VCaP (cell line): ENCODE data around the gene ABCF1.
"Not testable (repeated sequence)": the region's sequence is repeated elsewhere in the genome, so short reads cannot be mapped to it uniquely, and the experiment has no call there.

ENCODE experiments used
- H3K27ac ChIP-seq: fragments of 450-650 bp; 2 replicates; pipeline ENCODE4 v1.5.1; 2017
- TF ChIP-seq, protein P1 (sequence below): fragments of 450-650 bp; conservative IDR thresholded peaks from 2 replicates; pipeline ENCODE4 v1.5.1; 2017; ENCODE audit warnings: mild to moderate bottlenecking, moderate library complexity

ABCF1 gene

GRCh38 chr6:30571075-30571761, at the start of gene ABCF1:
ABCF1 (plus strand) TSS chr6:30571442; CDS start chr6:30571488, 46 bp downstream.
- TF ChIP-seq, protein P1, sequence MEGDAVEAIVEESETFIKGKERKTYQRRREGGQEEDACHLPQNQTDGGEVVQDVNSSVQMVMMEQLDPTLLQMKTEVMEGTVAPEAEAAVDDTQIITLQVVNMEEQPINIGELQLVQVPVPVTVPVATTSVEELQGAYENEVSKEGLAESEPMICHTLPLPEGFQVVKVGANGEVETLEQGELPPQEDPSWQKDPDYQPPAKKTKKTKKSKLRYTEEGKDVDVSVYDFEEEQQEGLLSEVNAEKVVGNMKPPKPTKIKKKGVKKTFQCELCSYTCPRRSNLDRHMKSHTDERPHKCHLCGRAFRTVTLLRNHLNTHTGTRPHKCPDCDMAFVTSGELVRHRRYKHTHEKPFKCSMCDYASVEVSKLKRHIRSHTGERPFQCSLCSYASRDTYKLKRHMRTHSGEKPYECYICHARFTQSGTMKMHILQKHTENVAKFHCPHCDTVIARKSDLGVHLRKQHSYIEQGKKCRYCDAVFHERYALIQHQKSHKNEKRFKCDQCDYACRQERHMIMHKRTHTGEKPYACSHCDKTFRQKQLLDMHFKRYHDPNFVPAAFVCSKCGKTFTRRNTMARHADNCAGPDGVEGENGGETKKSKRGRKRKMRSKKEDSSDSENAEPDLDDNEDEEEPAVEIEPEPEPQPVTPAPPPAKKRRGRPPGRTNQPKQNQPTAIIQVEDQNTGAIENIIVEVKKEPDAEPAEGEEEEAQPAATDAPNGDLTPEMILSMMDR = no peak
- H3K27ac ChIP-seq = peak within 1 kb of the TSS; percentile 87

GRCh38 chr6:30521952-30522351, 49.3 kb upstream of the ABCF1 start:
- H3K27ac ChIP-seq = not testable (repeated sequence)

DNA sequence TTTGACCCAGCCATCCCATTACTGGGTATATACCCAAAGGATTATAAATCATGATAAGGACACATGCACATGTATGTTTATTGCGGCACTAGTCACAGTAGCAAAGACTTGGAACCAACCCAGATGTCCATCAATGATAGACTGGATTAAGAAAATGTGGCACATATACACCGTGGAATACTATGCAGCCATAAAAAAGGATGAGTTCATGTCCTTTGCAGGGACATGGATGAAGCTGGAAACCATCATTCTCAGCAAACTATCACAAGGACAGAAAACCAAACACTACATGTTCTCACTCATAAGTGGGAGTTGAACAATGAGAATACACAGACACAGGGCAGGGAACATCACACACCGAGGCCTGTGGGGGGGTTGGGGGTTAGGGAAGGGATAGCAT, 44.8 kb upstream of the ABCF1 start:
- H3K27ac ChIP-seq = not testable (repeated sequence)

- not testable (repeated sequence) for H3K27ac ChIP-seq
These were observed 41.8 kb upstream of the ABCF1 start for GRCh38 chr6:30529349-30529875.

GRCh38 chr6:30530014-30530413, 41.2 kb upstream of the ABCF1 start:
- H3K27ac ChIP-seq = no peak overlapping the region
- TF ChIP-seq, protein P1 = no peak

DNA sequence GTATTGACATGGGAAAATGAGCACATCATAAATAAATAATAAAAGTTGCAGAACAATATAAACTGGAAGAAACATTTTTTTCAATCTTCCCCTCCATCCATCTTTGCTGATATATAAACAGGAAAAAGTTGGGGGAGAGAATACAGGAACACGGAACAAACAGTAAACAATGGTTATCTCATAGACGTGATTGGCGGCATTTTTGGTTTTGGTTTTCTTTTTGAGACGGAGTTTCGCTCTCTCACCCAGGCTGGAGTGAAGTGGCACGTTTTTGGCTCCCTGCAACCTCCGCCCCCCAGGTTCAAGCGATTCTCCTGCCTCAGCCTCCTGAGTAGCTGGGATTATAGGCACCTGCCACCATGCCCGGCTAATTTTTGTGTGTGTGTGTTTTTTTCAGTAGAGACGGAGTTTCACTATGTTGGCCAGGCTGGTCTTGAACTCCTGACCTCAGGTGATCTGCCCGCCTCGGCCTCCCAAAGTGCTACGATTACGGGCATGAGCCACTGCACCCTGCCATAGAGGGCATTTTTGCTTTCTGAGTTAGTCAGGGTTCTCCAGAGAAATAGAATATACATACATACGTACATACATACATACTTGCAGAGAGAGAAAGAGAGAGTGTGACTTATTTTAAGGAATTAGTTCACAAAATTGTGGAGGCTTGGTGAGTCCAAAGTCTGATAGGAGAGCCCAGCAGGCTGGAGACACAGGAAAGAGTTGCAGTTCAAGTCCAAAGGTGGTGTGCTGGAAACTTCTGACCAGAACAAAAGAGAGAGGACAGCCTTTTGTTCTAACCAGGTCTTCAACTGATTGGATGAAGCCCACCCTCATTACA, 37.6 kb upstream of the ABCF1 start:
- TF ChIP-seq, protein P1 = no peak
- H3K27ac ChIP-seq = no peak overlapping the region

DNA sequence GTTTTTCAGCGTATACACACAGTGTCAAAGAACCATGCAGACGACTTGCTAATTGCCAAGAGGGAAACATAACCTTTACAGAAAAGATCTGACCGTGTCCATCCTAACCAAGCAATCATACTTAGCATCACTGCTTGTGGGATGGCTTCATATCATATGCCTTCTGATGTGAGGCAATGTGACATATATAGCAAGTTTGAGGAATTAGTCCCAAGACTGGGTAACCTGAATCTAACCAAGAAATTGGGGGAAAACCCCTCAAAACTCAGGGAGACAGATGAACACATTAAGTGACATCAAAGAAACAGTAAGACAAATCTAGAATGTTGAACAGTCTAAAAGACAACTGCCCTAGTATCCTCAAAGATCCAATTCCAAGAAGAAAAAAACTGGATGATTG, 33.3 kb upstream of the ABCF1 start:
- H3K27ac ChIP-seq = no peak overlapping the region
- TF ChIP-seq, protein P1 = no peak

DNA sequence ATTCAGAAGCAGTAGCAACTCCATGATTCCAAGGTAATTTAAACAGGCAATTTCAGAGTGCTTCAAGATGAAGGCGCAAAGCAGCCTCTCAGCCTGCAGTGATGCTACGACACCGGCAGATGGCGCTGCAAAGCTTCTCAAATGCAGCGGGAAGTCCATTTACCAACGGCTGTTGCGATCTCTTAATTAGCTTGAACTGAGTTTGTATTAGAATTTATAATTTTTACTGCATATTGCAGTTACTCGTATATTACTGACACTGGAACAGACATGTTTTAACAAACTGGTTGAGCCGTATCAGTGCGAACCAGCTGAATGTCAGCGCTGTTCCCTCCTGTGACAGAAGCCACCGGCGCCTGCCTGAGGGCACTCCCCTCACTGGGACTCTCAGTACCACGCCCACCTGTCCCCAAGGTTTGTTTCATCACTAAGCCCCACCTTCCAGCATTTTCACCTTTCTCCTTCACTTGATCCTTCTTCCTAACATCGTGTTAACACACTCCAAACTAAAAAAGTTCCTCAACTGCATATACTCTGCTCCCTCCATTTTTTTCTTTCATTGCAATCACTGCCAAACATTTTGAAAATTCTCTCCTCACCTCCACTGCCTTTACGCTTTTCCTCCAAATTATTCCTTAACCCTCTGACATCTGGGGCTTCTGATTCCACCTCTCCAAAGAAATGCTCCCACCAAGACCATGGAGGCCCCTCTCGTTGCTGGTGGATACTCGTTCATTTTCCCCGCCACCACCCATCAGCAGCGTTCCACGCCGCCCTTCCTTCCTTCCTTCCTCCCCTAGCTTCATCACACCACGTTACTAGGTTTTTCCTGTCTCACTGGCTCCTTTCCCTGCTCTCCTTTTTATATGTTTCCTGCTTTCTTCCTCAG, 29.5 kb upstream of the ABCF1 start:
- TF ChIP-seq, protein P1 = peak; percentile 97
- peak overlapping the region; percentile 36 for H3K27ac ChIP-seq
